K562 (cell line): ENCODE data around the gene APBB2. TPM values are rescaled to one million over a fixed set of nuclear protein-coding genes. Genes with fewer than 3 reads are reported as not detected.

Source experiments
- ATAC-seq: fragments of 200-7000 bp; cut with Tn5 transposase; 3 replicates; pipeline ENCODE4 v1.9.1; 2020; ENCODE audit warnings: moderate library complexity
- BruUV-seq: library from RNA; stranded (reverse); fragments of 400-500 nt; replicated peaks from 2 replicates; lab custom pipeline; 2021; lab: Mats Ljungman, UMichigan
- CTCF ChIA-PET: fragments of 300-600 bp; formaldehyde crosslinking; extraction: SDS; loops from one replicate; lab custom pipeline; 2021; ENCODE audit warnings: low intra/inter-chr PET ratio; lab: Yijun Ruan, JAX
- POLR2A ChIA-PET: fragments of 300-600, 350-650 bp; sonication (Branson Sonifier 250); formaldehyde crosslinking; extraction: SDS; loops from one replicate; lab custom pipeline; 2021; ENCODE audit warnings: antibody characterized with exemption, inconsistent platforms; lab: Yijun Ruan, JAX
- DNase-seq, 4 experiments: peaks; one replicate each; pipeline versions ENCODE4 v3.0.0 to v3.0.0-alpha.2; 2011 to 2018; ENCODE audit warnings: low spot score in 3 of 4, mixed read lengths in 3 of 4; ENCODE audit errors: extremely low read depth in 1 of 4
- FAIRE-seq: peaks from 2 replicates; lab custom pipeline; 2011; peaks lifted over from hg19 to GRCh38; lab: Jason Lieb, UNC
- H2AFZ ChIP-seq: 2 replicates; pipeline ENCODE4 v1.6.0; 2011; ENCODE audit warnings: low read depth, low read length, control low read depth, inconsistent platforms
- H3K27ac ChIP-seq: fragments of 200-600 bp; 3 replicates; pipeline ENCODE4 v1.8.0; 2011; ENCODE audit warnings: low read depth, mild to moderate bottlenecking, control low read depth, inconsistent platforms, low read length, moderate library complexity, mixed read lengths; ENCODE audit errors: extremely low read depth
- H3K27me3 ChIP-seq, 2 experiments: fragments of 300-600 bp in 1 of 2; 2 replicates in 1 of 2; 3 replicates in 1 of 2; pipeline versions ENCODE4 v1.6.0 to v1.8.0; 2011; ENCODE audit warnings: inconsistent platforms in 2 of 2, low read length in 2 of 2, mild to moderate bottlenecking in 1 of 2, mixed read lengths in 1 of 2, moderate library complexity in 1 of 2; ENCODE audit not compliant: control insufficient read depth in 2 of 2, insufficient read depth in 2 of 2
- H3K36me3 ChIP-seq: fragments of 300-600 bp; 3 replicates; pipeline ENCODE4 v1.8.0; 2011; ENCODE audit warnings: mild to moderate bottlenecking, low read length, inconsistent platforms; ENCODE audit not compliant: control insufficient read depth, insufficient read depth
- H3K4me1 ChIP-seq, 2 experiments: fragments of 200-600 bp in 1 of 2; replicated peaks in 1 of 2; 2 replicates in 1 of 2; 3 replicates in 1 of 2; pipeline versions ENCODE4 v1.5.1 to v1.8.0; 2011; ENCODE audit warnings: inconsistent platforms in 2 of 2, low read length in 2 of 2, mild to moderate bottlenecking in 1 of 2, mixed read lengths in 1 of 2, moderate library complexity in 1 of 2; ENCODE audit not compliant: control insufficient read depth in 2 of 2, insufficient read depth in 2 of 2
- H3K4me2 ChIP-seq: 2 replicates; pipeline ENCODE4 v1.6.1; 2011; ENCODE audit warnings: low read length, control low read depth, inconsistent platforms, mixed read lengths; ENCODE audit not compliant: insufficient read depth
- H3K4me3 ChIP-seq: fragments of 200-600 bp; sonication (generic), shearing (Covaris generic); 2 replicates; pipeline ENCODE4 v1.5.1; 2016; ENCODE audit warnings: control low read depth, inconsistent platforms
- H3K79me2 ChIP-seq: fragments of 200-600 bp; 3 replicates; pipeline ENCODE4 v1.8.0; 2011; ENCODE audit warnings: low read length, inconsistent platforms; ENCODE audit not compliant: control insufficient read depth, insufficient read depth
- H3K9ac ChIP-seq, 2 experiments: 2 replicates each; pipeline versions ENCODE4 v1.6.0 to v1.6.1; 2011; ENCODE audit warnings: low read depth in 2 of 2, low read length in 2 of 2, control low read depth in 1 of 2, inconsistent platforms in 1 of 2, mild to moderate bottlenecking in 1 of 2, mixed read lengths in 1 of 2; ENCODE audit not compliant: insufficient read depth in 1 of 2
- H3K9me1 ChIP-seq: one replicate; pipeline ENCODE4 v1.6.0; 2011; ENCODE audit warnings: inconsistent platforms, mild to moderate bottlenecking, low read length, moderate library complexity; ENCODE audit not compliant: control insufficient read depth, insufficient read depth
- H3K9me3 ChIP-seq: replicated peaks from 2 replicates; pipeline ENCODE4 v1.5.1; 2011; ENCODE audit warnings: low read depth, low read length, inconsistent platforms; ENCODE audit not compliant: control insufficient read depth, insufficient read depth
- H4K20me1 ChIP-seq: replicated peaks from 2 replicates; pipeline ENCODE4 v1.6.1; 2011; ENCODE audit warnings: low read length, inconsistent platforms, mixed read lengths; ENCODE audit not compliant: control insufficient read depth, insufficient read depth
- C11orf30 ChIP-seq: fragments of 450-650 bp; IDR thresholded peaks from 2 replicates; pipeline ENCODE4 v1.6.1; 2016; ENCODE audit warnings: low read depth, mild to moderate bottlenecking
- CAMTA2 ChIP-seq: fragments of 250-450 bp; sonication (Bioruptor Pico); conservative IDR thresholded peaks from 2 replicates; pipeline ENCODE4 v1.5.1; 2022
- CBX2 ChIP-seq: fragments of 200-600 bp; sonication (generic); IDR thresholded peaks from one replicate; pipeline ENCODE4 v1.6.1; 2012; ENCODE audit warnings: mild to moderate bottlenecking, low read length, inconsistent platforms; ENCODE audit not compliant: insufficient read depth, poor library complexity, severe bottlenecking
- JUND ChIP-seq, 2 experiments: IDR thresholded peaks; 2 replicates in 1 of 2; 3 replicates in 1 of 2; pipeline ENCODE4 v1.6.1; 2011; ENCODE audit warnings: borderline replicate concordance in 2 of 2, low read depth in 2 of 2, low read length in 2 of 2, improper control_type of control experiment in 1 of 2, missing biosample characterization in 1 of 2, missing genetic modification characterization in 1 of 2, missing genetic modification reagents in 1 of 2
- MCM3 ChIP-seq: fragments of 450-650 bp; IDR thresholded peaks from 2 replicates; pipeline ENCODE4 v1.6.1; 2016
- NONO ChIP-seq, 2 experiments: fragments of 200-400 bp in 1 of 2; fragments of 450-650 bp in 1 of 2; formaldehyde crosslinking in 1 of 2; IDR thresholded peaks; 2 replicates each; pipeline ENCODE4 v1.6.1; 2017; ENCODE audit warnings: low read depth in 2 of 2, mild to moderate bottlenecking in 2 of 2, moderate library complexity in 2 of 2, low read length in 1 of 2
- POLR2AphosphoS5 ChIP-seq: IDR thresholded peaks from 2 replicates; pipeline ENCODE4 v1.6.1; 2011; ENCODE audit warnings: mild to moderate bottlenecking, low read depth, low read length, moderate library complexity; ENCODE audit not compliant: control insufficient read depth, insufficient read depth
- SMARCC2 ChIP-seq: fragments of 450-650 bp; IDR thresholded peaks from 2 replicates; pipeline ENCODE4 v1.6.1; 2017; ENCODE audit warnings: antibody characterized with exemption, moderate library complexity, mild to moderate bottlenecking, low read depth
- TAF9B ChIP-seq: fragments of 450-650 bp; IDR thresholded peaks from 2 replicates; pipeline ENCODE4 v1.6.1; 2018; ENCODE audit warnings: mild to moderate bottlenecking; ENCODE audit not compliant: partially characterized antibody
- TRIM28 ChIP-seq: fragments of 450-650 bp; IDR thresholded peaks from 2 replicates; pipeline ENCODE4 v1.6.1; 2017
- ZNF445 ChIP-seq: fragments of 250-450 bp; sonication (Bioruptor Pico); IDR thresholded peaks from 2 replicates; pipeline ENCODE4 v1.4.0; 2020; ENCODE audit warnings: low read depth, mild to moderate bottlenecking, moderate library complexity
- ZNF561 ChIP-seq: fragments of 450-650 bp; formaldehyde crosslinking; conservative IDR thresholded peaks from 2 replicates; pipeline ENCODE4 v1.4.0; 2020; ENCODE audit warnings: mild to moderate bottlenecking, moderate library complexity
- WGBS: fragments of 100-300 bp; shearing (Covaris generic); methylation state at CpG from one replicate; pipeline ENCODE4 v1.1.6; 2016; ENCODE audit warnings: low coverage, mixed read lengths; ENCODE audit not compliant: insufficient coverage; ENCODE audit errors: missing lambda C conversion rate; 5-methylcytosine and 5-hydroxymethylcytosine counted together
- in situ Hi-C: fragments of 300-500 bp; cut with MboI; formaldehyde crosslinking; loops from 4 replicates; pipeline ENCODE4 v1.15.0; 2018; ENCODE audit warnings: inconsistent platforms, mixed read lengths
- intact Hi-C: fragments of 100-400 bp; cut with micrococcal nuclease; formaldehyde crosslinking; loops from 2 replicates; pipeline ENCODE4 v1.14.2; 2022
- polyA plus RNA-seq, 8 experiments: library from polyadenylated mRNA; depleted of rRNA in 4 of 8; stranded (reverse) in 5 of 8; unstranded in 3 of 8; fragments of >200 nt; fragmentation: Nextera tagmentation in 2 of 8; fragmentation: Illumina TruSeq in 1 of 8; extraction: Ambion mirVana in 2 of 8; extraction: Trizol in 1 of 8; gene quantifications; 2 replicates each; pipeline versions ENCODE4 v1.2.1 to v1.2.3, GENCODE V29; 2011 to 2014; ENCODE audit warnings: inconsistent platforms in 1 of 8, missing spikeins in 1 of 8
- total RNA-seq, 7 experiments: library from RNA; depleted of rRNA in 6 of 7; stranded (reverse); fragments of >200 nt in 6 of 7; fragmentation: Illumina TruSeq in 2 of 7; extraction: Trizol in 2 of 7; gene quantifications; 2 replicates each; pipeline versions ENCODE4 v1.2.1 to v1.2.3, GENCODE V29; 2011 to 2021; ENCODE audit warnings: low replicate concordance in 1 of 7
- TF ChIP-seq, protein P1 (sequence below), 3 experiments: IDR thresholded peaks in 2 of 3; conservative IDR thresholded peaks in 1 of 3; 2 replicates each; pipeline ENCODE4 v1.5.1; 2011 to 2012; ENCODE audit warnings: low read length in 3 of 3, mild to moderate bottlenecking in 3 of 3, control low read depth in 2 of 3, improper control_type of control experiment in 1 of 3, inconsistent platforms in 1 of 3, low read depth in 1 of 3, mixed read lengths in 1 of 3, moderate library complexity in 1 of 3; ENCODE audit not compliant: insufficient read depth in 2 of 3
- TF ChIP-seq, protein P2 (sequence below): IDR thresholded peaks from 2 replicates; pipeline ENCODE4 v1.6.1; 2012; ENCODE audit warnings: low read depth, low read length, improper control_type of control experiment, borderline replicate concordance
- TF ChIP-seq, protein P3 (sequence below): fragments of 250-450 bp; sonication (Bioruptor Pico); IDR thresholded peaks from 2 replicates; pipeline ENCODE4 v1.5.0; 2020; ENCODE audit warnings: mild to moderate bottlenecking, borderline replicate concordance

The APBB2 gene
- total and polyA plus RNA-seq, 9 of the 15 experiments (the other 6 are each of a cell fraction or from before 2014, with no cell fraction given): 0.08 to 2.1 (median 1.4) TPM

DNA sequence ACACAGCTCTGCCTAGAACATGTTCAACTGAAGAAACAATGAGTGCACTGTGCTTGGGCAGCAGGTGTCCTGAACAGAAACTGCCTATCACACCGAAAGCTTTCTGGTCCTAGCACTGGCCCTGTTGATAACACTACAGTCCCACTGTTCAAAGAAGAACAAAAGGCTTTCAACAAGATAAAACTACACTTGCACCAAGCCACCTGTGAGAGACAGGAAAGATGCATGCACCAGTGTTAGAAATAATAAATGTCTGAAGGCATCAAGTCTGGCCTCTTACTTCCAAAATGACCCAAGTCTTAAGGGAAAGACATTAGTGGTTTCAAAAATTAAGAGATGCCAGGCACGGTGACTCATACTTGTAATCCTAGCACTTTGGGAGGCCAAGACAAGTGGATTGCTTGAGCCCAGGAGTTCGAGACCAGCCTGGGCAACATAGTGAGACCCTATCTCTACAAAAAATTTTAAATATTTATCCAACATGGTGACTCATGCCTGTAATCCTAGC lies 68.7 kb downstream of the APBB2 start:
- BruUV-seq: no TSS peak
- H3K9me3 ChIP-seq: no peaks in the 10 kb centered on the region
- TF ChIP-seq SMARCC2 (no peak), TRIM28 (no peak), CAMTA2 (CRISPR knock-in tag) (no peak), ZNF445 (CRISPR knock-in tag) (no peak), MCM3 (no peak), TAF9B (no peak), CBX2 (no peak), ZNF561 (no peak), NONO (IDR thresholded peaks at IDR 0.05; ENCODE audit: low read depth in 2 of 2, low read length in 1 of 2) (no peak), POLR2AphosphoS5 (no peak), JUND (IDR thresholded peaks at IDR 0.05; ENCODE audit: borderline replicate concordance, low read depth, low read length) (no peak), JUND (tag; IDR thresholded peaks at IDR 0.05; ENCODE audit: borderline replicate concordance, low read depth, low read length) (no peak), C11orf30 (no peak)
- TF ChIP-seq, protein P1, sequence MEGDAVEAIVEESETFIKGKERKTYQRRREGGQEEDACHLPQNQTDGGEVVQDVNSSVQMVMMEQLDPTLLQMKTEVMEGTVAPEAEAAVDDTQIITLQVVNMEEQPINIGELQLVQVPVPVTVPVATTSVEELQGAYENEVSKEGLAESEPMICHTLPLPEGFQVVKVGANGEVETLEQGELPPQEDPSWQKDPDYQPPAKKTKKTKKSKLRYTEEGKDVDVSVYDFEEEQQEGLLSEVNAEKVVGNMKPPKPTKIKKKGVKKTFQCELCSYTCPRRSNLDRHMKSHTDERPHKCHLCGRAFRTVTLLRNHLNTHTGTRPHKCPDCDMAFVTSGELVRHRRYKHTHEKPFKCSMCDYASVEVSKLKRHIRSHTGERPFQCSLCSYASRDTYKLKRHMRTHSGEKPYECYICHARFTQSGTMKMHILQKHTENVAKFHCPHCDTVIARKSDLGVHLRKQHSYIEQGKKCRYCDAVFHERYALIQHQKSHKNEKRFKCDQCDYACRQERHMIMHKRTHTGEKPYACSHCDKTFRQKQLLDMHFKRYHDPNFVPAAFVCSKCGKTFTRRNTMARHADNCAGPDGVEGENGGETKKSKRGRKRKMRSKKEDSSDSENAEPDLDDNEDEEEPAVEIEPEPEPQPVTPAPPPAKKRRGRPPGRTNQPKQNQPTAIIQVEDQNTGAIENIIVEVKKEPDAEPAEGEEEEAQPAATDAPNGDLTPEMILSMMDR (IDR thresholded peaks at IDR 0.05 in 2 of 3, conservative IDR thresholded peaks at IDR 0.05 in 1 of 3; ENCODE audit: insufficient read depth in 2 of 3, low read depth in 1 of 3, low read length in 3 of 3): no peak
- TF ChIP-seq, protein P2, sequence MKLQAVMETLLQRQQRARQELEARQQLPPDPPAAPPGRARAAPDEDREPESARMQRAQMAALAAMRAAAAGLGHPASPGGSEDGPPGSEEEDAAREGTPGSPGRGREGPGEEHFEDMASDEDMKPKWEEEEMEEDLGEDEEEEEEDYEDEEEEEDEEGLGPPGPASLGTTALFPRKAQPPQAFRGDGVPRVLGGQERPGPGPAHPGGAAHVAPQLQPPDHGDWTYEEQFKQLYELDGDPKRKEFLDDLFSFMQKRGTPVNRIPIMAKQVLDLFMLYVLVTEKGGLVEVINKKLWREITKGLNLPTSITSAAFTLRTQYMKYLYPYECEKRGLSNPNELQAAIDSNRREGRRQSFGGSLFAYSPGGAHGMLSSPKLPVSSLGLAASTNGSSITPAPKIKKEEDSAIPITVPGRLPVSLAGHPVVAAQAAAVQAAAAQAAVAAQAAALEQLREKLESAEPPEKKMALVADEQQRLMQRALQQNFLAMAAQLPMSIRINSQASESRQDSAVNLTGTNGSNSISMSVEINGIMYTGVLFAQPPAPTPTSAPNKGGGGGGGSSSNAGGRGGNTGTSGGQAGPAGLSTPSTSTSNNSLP: no peak
- TF ChIP-seq, protein P3, sequence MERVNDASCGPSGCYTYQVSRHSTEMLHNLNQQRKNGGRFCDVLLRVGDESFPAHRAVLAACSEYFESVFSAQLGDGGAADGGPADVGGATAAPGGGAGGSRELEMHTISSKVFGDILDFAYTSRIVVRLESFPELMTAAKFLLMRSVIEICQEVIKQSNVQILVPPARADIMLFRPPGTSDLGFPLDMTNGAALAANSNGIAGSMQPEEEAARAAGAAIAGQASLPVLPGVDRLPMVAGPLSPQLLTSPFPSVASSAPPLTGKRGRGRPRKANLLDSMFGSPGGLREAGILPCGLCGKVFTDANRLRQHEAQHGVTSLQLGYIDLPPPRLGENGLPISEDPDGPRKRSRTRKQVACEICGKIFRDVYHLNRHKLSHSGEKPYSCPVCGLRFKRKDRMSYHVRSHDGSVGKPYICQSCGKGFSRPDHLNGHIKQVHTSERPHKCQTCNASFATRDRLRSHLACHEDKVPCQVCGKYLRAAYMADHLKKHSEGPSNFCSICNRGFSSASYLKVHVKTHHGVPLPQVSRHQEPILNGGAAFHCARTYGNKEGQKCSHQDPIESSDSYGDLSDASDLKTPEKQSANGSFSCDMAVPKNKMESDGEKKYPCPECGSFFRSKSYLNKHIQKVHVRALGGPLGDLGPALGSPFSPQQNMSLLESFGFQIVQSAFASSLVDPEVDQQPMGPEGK (CRISPR knock-in tag): no peak
- TF ChIP-seq, all 486 proteins: peak for 0
- H2AFZ ChIP-seq: no peak overlapping the region
- H3K9me1 ChIP-seq: no peaks in the 10 kb centered on the region
- H3K27ac ChIP-seq: no peak overlapping the region
- no peak overlapping the region for H3K4me2 ChIP-seq
- H3K27me3 ChIP-seq: no peaks in the 10 kb centered on the region
- no peaks in the 10 kb centered on the region for H3K4me1 ChIP-seq
- H3K4me3 ChIP-seq: no peak overlapping the region
- H4K20me1 ChIP-seq: no peaks in the 10 kb centered on the region
- in situ Hi-C loops (no loop called here), intact Hi-C loops (no loop called here)
- CTCF ChIA-PET: no interaction called here
- no peak for DNase-seq
- H3K79me2 ChIP-seq: no peaks in the 10 kb centered on the region
- POLR2A ChIA-PET: no interaction called here
- no peak for FAIRE-seq
- no peaks in the 10 kb centered on the region for H3K36me3 ChIP-seq
- WGBS: 0% methylated on average over 3 of the region's 3 CpGs
- H3K9ac ChIP-seq: no peak overlapping the region
- ATAC-seq: no peak
